HuH-7.5 (cell line): Measurements from ENCODE around the gene DDX39A.

Source experiments
- DNase-seq: peaks from one replicate; pipeline ENCODE4 v3.0.0; 2011; ENCODE audit warnings: low spot score

Gene DDX39A

GRCh38 chr19:14434543-14435319, 15.6 kb upstream of the DDX39A start:
- DNase-seq: no peak

GRCh38 chr19:14433554-14434501, 14.7 kb upstream of the DDX39A start:
- DNase-seq: no peak

- DNase-seq: peak; percentile 81
Observed at GRCh38 chr19:14432791-14433553, 13.8 kb upstream of the DDX39A start, which contains the start of gene PKN1. PKN1 (plus strand) TSS chr19:14433306; CDS start chr19:14433522, 216 bp downstream.

GRCh38 chr19:14430712-14431111, 11.6 kb upstream of the DDX39A start:
- DNase-seq: no peak

GRCh38 chr19:14428882-14429416, 9.8 kb upstream of the DDX39A start:
- DNase-seq: no peak

GRCh38 chr19:14427461-14427860, 8.3 kb upstream of the DDX39A start:
- no peak for DNase-seq

GRCh38 chr19:14425696-14426138, 6.6 kb upstream of the DDX39A start:
- DNase-seq: no peak

DNA sequence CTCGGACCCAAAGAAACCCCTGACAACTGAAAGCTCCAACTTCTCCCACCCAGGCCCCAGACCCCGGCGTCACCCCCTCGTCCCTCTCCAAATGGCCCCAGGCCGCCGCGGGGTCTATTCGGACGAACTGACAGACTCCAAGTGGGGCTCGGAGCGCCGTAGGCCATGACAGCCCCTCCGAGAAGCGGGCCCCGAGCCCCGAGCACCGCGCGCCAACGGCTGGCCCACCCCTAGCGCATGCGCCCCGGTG, 360 bp downstream of the DDX39A start:
- DNase-seq: peak; percentile 93

- DNase-seq: no peak
Observed at GRCh38 chr19:14416817-14417231, 2.3 kb downstream of the DDX39A start.

DNA sequence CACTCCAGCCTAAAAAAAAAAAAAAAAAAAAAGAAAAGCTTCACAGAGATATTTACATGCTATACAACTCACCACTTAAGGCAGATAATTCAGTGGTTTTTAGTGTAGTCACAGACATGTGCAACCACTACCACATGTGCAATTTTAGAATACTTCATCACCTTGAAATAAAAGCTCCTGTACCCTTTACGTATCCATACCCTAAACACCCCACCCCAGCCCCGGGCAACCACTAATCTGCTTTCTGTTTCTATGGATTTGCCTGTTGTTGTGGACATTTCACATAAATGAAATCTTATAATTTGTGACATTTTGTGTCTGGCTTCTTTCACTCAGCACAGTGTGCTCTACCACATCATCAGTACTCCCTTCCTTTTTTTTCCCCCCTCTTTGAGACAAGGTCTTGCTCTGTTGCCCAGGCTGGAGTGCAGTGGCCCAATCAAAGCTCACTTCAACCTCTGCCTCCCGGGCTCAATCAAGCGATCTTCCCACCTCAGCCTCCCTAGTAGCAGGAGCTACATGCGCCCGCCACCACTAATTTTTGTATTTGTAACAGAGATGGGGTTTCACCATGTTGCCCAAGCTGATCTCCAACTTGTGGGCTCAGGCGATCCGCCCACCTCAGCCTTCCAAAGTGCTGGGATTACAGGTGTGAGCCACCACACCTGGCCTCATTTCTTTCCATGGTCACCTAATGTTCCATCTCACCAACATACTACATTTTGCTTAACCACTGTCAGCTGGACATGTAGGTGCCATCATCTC, 4.0 kb downstream of the DDX39A start:
- DNase-seq: no peak

- no peak for DNase-seq
Observed at GRCh38 chr19:14413693-14414181, 5.4 kb downstream of the DDX39A start.

DNA sequence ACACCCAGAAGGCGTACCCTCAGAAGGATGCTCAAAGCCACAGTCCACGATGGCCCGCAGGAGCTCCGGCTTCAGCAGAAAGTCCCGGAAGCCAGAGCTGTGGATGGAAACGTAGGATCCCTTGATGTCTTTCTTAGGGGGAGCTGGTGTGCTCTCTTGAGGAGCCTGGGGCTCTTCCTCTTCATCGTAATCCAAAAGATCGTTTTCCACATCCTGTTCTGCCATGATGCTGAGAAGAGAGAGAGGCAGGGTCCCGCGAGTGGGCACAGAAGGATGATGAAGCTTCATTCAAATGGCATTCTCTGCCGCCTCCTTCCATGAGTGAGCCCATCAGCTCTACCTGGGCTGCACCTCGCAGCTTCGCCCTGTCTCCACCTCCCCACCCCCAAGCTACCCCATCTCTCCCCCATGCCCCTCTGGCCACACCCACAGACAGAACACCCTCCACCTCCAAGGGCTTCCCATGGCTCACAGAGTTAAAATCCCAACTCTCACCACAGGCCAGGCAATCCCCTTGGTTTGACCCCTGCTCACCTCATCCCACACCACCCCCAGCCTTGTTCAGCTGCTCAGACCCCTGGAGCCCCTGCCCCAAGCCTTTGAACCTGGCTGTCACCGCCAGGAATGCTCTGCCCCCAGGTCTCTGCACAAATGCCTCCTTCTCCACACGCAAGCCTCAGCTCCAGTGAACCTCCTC, 6.0 kb downstream of the DDX39A start:
- no peak for DNase-seq

- no peak for DNase-seq
Observed at GRCh38 chr19:14412324-14412995, 6.7 kb downstream of the DDX39A start.

GRCh38 chr19:14411938-14412245, 7.2 kb downstream of the DDX39A start:
- no peak for DNase-seq

DNA sequence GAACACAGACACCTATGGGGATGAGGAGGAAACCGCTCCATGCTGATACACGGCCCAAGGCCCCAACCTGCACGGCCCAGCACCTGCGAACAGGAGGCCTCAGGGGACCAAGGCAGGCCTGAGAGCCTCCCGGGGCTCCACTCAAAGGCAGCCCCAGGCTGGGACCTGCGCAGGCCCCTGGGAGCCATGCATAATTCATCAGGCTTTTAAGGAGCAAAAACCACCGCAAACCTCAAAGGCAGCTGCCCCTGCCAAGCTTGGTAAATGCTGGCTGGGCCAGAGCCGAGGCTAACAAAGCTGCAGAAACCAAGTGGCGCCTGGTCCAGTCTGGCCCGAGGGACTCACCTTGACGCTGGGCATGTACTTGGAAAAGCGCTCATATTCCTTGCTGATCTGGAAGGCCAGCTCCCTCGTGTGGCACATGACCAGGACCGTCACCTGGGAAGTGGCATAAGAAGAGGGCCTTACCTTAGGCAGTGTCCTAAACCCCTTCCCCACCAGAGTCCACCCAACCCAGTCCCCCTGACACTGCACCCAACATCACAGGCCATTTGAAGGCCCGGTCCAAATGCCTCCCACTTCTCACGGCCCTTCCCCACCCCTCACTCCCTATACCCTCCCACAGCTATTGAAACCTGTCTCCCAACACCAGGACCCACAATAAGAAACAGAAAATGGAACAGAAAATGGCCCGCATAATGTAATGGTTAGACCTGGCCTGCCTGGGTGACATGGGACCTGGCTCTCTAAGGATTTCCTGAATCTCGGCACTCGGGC, 7.8 kb downstream of the DDX39A start:
- DNase-seq: no peak

DNA sequence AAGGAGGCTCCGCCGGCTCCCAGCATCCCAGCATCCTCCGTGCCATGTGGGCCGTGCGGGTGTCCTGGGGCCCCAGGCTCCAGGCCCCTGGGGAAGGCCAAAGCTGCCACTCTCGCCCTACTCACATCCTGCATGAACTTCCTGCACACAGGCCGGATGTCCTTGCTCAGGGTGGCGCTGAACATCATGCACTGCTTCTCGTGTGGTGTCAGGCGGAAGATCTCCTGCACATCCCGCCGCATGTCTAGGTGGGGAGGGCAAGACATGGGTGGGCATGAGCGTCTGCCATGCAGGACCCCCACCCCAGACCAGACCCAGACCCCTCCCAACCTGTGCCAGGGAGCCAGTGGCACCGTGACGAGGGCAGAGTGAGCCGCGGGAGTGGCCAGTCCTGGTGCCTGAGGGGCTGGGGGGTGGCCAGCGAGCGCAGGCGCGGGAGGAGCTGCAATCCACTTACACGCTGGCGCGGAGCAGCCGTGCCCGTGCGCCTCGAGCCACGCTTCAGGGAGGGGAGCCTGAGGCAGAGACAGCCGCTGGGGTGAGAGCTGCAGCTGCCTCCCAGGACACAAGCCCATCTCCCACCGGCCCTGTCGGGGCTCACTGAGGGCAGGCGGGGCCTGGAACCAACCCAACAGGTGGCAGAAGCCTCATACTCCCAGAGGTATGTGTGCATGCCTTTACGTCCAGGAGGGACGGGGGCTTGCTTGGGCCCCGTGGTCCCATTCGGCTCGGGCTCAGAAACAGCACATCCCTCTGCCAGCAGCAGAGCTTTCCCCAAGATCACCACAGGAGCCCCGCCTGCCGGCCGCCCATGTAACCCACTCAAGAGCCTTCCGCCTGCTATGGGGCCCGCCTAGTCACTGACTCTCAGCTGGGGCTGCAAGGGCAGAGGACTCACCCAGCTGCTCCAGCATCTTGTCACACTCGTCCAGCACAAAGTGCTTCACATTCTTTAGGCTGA, 8.8 kb downstream of the DDX39A start:
- DNase-seq: no peak

- no peak for DNase-seq
Observed at GRCh38 chr19:14409146-14410023, 9.8 kb downstream of the DDX39A start.
